ENCODE results near the gene NCEH1. TPM values are rescaled to one million over a fixed set of nuclear protein-coding genes. Genes with fewer than 3 reads are reported as not detected.

Gene NCEH1
- total and polyA plus RNA-seq, 2 of the 4 experiments (the other 2 are of a cell fraction): 22.3 to 23.3 TPM

DNA sequence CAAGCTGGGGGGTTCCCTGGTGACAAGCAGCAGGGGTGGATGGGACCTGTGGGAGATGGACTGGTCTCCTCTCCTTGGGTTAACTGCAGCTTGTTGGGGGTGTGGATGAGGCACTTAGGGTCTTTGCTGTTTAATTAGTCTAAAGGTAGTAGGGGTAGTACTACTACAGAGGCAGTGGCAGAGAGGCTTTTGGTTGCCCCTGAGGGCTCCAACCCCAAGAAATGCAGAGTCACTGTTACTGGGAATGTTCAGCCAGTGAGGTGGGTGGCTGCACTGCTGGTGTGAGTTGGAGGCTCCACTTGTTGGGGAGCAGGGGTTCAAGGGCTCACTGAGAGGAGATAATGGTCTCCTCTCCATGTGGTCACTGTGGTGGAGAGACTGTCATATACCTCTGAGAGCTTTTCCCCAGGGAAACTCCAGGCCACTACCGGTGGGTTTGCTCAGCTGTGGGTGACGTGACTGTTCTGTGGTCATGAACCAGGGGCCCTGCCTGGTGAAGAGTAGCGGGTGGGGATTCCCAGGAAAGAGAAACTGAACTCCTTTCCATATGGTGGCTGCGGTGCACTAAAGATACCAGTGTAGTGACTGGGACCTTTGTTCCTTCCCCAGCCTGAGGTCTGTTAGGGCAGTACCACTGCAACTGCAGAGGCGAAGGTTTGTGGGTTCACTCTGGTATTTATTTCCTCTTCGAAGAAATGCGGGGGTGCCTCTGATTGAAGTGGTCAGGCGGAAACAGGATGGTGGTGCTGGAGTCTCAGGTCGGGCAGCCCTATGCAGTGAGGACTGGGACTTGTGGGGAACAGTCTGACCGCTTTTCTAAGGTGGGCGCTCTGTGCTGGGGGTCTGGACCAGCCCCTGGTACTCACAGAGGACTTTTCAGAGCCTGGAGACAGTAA is 118.7 kb downstream of the NCEH1 start:
- H2BK20ac ChIP-seq (ENCODE audit: low read depth, low read length): no peak overlapping the region
- H3K23ac ChIP-seq (ENCODE audit: low read depth, low read length): no peak overlapping the region
- H3K4me1 ChIP-seq (ENCODE audit: control insufficient read depth, insufficient read depth, low read length): no peaks in the 10 kb centered on the region
- H4K8ac ChIP-seq (ENCODE audit: low read depth in 2 of 2, low read length in 2 of 2): no peak overlapping the region
- no peak overlapping the region for H4K5ac ChIP-seq (ENCODE audit: low read depth, low read length)
- H2BK5ac ChIP-seq (ENCODE audit: low read depth, low read length, poor library complexity, severe bottlenecking): no peak overlapping the region
- H2BK15ac ChIP-seq (ENCODE audit: low read depth, low read length): no peak overlapping the region
- no peak overlapping the region for H3K18ac ChIP-seq (ENCODE audit: low read depth, low read length)
- TF ChIP-seq, protein P1, sequence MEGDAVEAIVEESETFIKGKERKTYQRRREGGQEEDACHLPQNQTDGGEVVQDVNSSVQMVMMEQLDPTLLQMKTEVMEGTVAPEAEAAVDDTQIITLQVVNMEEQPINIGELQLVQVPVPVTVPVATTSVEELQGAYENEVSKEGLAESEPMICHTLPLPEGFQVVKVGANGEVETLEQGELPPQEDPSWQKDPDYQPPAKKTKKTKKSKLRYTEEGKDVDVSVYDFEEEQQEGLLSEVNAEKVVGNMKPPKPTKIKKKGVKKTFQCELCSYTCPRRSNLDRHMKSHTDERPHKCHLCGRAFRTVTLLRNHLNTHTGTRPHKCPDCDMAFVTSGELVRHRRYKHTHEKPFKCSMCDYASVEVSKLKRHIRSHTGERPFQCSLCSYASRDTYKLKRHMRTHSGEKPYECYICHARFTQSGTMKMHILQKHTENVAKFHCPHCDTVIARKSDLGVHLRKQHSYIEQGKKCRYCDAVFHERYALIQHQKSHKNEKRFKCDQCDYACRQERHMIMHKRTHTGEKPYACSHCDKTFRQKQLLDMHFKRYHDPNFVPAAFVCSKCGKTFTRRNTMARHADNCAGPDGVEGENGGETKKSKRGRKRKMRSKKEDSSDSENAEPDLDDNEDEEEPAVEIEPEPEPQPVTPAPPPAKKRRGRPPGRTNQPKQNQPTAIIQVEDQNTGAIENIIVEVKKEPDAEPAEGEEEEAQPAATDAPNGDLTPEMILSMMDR (conservative IDR thresholded peaks at IDR 0.05; ENCODE audit: low read depth, low read length): no peak
- no peak for TF ChIP-seq MXI1 (IDR thresholded peaks at IDR 0.05; ENCODE audit: borderline replicate concordance, low read depth, low read length)
- no peak for TF ChIP-seq MAFK (IDR thresholded peaks at IDR 0.05; ENCODE audit: low read depth, low read length)
- TF ChIP-seq RFX5 (IDR thresholded peaks at IDR 0.05; ENCODE audit: low read depth, low read length): no peak
- no peak for TF ChIP-seq SMC3 (IDR thresholded peaks at IDR 0.05; ENCODE audit: low read depth, low read length)
- TF ChIP-seq, protein P2, sequence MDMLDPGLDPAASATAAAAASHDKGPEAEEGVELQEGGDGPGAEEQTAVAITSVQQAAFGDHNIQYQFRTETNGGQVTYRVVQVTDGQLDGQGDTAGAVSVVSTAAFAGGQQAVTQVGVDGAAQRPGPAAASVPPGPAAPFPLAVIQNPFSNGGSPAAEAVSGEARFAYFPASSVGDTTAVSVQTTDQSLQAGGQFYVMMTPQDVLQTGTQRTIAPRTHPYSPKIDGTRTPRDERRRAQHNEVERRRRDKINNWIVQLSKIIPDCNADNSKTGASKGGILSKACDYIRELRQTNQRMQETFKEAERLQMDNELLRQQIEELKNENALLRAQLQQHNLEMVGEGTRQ (IDR thresholded peaks at IDR 0.05; ENCODE audit: low read depth, low read length): no peak
- TF ChIP-seq NFE2L2 (IDR thresholded peaks at IDR 0.05; ENCODE audit: low read depth, low read length): no peak
- no peak for TF ChIP-seq CEBPB (IDR thresholded peaks at IDR 0.05; ENCODE audit: low read depth, low read length)
- no peak for TF ChIP-seq RAD21 (IDR thresholded peaks at IDR 0.05; ENCODE audit: low read length)
- no peak for TF ChIP-seq MAZ (IDR thresholded peaks at IDR 0.05; ENCODE audit: borderline replicate concordance, low read depth, low read length)
- TF ChIP-seq FOS (IDR thresholded peaks at IDR 0.05; ENCODE audit: low read depth, low read length): no peak
- TF ChIP-seq, protein P3, sequence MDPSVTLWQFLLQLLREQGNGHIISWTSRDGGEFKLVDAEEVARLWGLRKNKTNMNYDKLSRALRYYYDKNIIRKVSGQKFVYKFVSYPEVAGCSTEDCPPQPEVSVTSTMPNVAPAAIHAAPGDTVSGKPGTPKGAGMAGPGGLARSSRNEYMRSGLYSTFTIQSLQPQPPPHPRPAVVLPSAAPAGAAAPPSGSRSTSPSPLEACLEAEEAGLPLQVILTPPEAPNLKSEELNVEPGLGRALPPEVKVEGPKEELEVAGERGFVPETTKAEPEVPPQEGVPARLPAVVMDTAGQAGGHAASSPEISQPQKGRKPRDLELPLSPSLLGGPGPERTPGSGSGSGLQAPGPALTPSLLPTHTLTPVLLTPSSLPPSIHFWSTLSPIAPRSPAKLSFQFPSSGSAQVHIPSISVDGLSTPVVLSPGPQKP (IDR thresholded peaks at IDR 0.05; ENCODE audit: borderline replicate concordance, low read depth, low read length): no peak
- no peak overlapping the region for H2BK120ac ChIP-seq (ENCODE audit: low read depth, low read length)
- H4K91ac ChIP-seq (ENCODE audit: insufficient read depth, low read depth, low read length): no peak overlapping the region
- no TSS peak for BruUV-seq (replicated peaks)
- 0 out of 2 replicates have a peak, but pooled peaks cover 2% of the 10 kb centered on the region for H3K27me3 ChIP-seq (ENCODE audit: control insufficient read depth, insufficient read depth, low read length)
- no peak overlapping the region for H3K4ac ChIP-seq (ENCODE audit: low read depth, low read length)
- no peak overlapping the region for H3K56ac ChIP-seq (ENCODE audit: extremely low read depth, insufficient read depth, low read length)
- H3K9ac ChIP-seq (ENCODE audit: low read depth, low read length): no peak overlapping the region
- no peaks in the 10 kb centered on the region for H4K20me1 ChIP-seq (ENCODE audit: insufficient read depth, low read length)
- ATAC-seq (ENCODE audit: low read depth) (no peak), DNase-seq (peak; percentile 16)
- 95% methylated on average over 4 of the region's 11 CpGs; no CpG with 5 or more reads in 1 of the 2 experiments for WGBS, 2 experiments (ENCODE audit: extremely low coverage in 2 of 2, insufficient read length in 1 of 2)
- CTCF ChIA-PET: no interaction called here
- no peak overlapping the region for H2AK9ac ChIP-seq (replicated peaks; ENCODE audit: low read depth, low read length, poor library complexity)
- no peaks in the 10 kb centered on the region for H3K36me3 ChIP-seq (ENCODE audit: control insufficient read depth, insufficient read depth, low read length)
- intact Hi-C loops (cut with micrococcal nuclease): no loop called here
- H3K4me2 ChIP-seq (ENCODE audit: low read depth, low read length): no peak overlapping the region
- POLR2A ChIA-PET (ENCODE audit: unreplicated experiment): no interaction called here
- H2AK5ac ChIP-seq (ENCODE audit: low read depth, low read length): no peak overlapping the region
- H3K27ac ChIP-seq (ENCODE audit: insufficient read depth, low read length): no peak overlapping the region
- dilution Hi-C loops (cut with HindIII; ENCODE audit: low sequenced_read_pairs, unreplicated experiment): no loop called here
- no peak overlapping the region for H3K14ac ChIP-seq (replicated peaks; ENCODE audit: low read depth, low read length)
- in situ Hi-C loops (cut with MboI; ENCODE audit: low sequenced_read_pairs): no loop called here
- no peaks in the 10 kb centered on the region for H3K79me1 ChIP-seq (ENCODE audit: low read depth in 1 of 2, low read length in 2 of 2)
- no peaks in the 10 kb centered on the region for H3K9me1 ChIP-seq (ENCODE audit: insufficient read depth, low read length)
- peaks cover 2% of the 10 kb centered on the region; the same call in 1 of the 2 replicates for H3K9me3 ChIP-seq (ENCODE audit: control insufficient read depth, insufficient read depth, low read length)
- no peak overlapping the region for H2AFZ ChIP-seq (replicated peaks; ENCODE audit: low read length, poor library complexity)
- H3K4me3 ChIP-seq (ENCODE audit: insufficient read depth, low read depth, low read length): no peak overlapping the region

Data from IMR-90 (cell line).